Ectodermal cell (in vitro differentiated cells): ENCODE measurements around the gene CUEDC1.

Source experiments
- H3K27ac ChIP-seq: 2 replicates; pipeline ENCODE4 v1.7.0; 2013; ENCODE audit warnings: mild to moderate bottlenecking, low read depth, low read length; ENCODE audit not compliant: insufficient read depth, poor library complexity, severe bottlenecking
- H3K27me3 ChIP-seq: 2 replicates; pipeline ENCODE4 v1.7.0; 2013; ENCODE audit warnings: mild to moderate bottlenecking, low read length; ENCODE audit not compliant: insufficient read depth, control insufficient read depth, poor library complexity, severe bottlenecking
- H3K36me3 ChIP-seq: one replicate; pipeline ENCODE4 v1.7.0; 2013; ENCODE audit warnings: low read length; ENCODE audit not compliant: control insufficient read depth, insufficient read depth
- H3K4me1 ChIP-seq: one replicate; pipeline ENCODE4 v1.7.0; 2013; ENCODE audit warnings: low read length; ENCODE audit not compliant: control insufficient read depth, insufficient read depth
- H3K4me3 ChIP-seq: 2 replicates; pipeline ENCODE4 v1.7.0; 2013; ENCODE audit warnings: low read depth, low read length, control low read depth; ENCODE audit not compliant: insufficient read depth
- H3K9me3 ChIP-seq: 2 replicates; pipeline ENCODE4 v1.7.0; 2013; ENCODE audit warnings: mild to moderate bottlenecking, low read length, moderate library complexity; ENCODE audit not compliant: control insufficient read depth
- WGBS, 2 experiments: methylation state at CpG; one replicate each; pipeline ENCODE4 v1.1.7; 2013; ENCODE audit warnings: missing lambda C conversion rate in 2 of 2; 5-methylcytosine and 5-hydroxymethylcytosine counted together

CUEDC1 gene

GRCh38 chr17:57868007-57868909, 87.0 kb downstream of the CUEDC1 start:
- no peaks in the 10 kb centered on the region for H3K36me3 ChIP-seq
- H3K4me1 ChIP-seq = peaks cover 30% of the 10 kb centered on the region

GRCh38 chr17:57867126-57867525, 88.1 kb downstream of the CUEDC1 start:
- WGBS, 2 experiments = 95 to 96% methylated on average over 10 of the region's 10 CpGs
- Histone ChIP-seq H3K27ac (no peak overlapping the region), H3K9me3 (no peaks in the 10 kb centered on the region), H3K4me3 (no peak overlapping the region), H3K27me3 (peaks cover 16% of the 10 kb centered on the region), H3K4me1 (peaks cover 41% of the 10 kb centered on the region), H3K36me3 (no peaks in the 10 kb centered on the region)

More at GRCh38 chr17:57868007-57868909, 87.0 kb downstream of the CUEDC1 start:
- WGBS, 2 experiments = 45 to 46% methylated on average over 23 of the region's 23 CpGs
- Histone ChIP-seq H3K27me3 (peaks cover 5% of the 10 kb centered on the region), H3K4me3 (no peak overlapping the region), H3K27ac (no peak overlapping the region), H3K9me3 (no peaks in the 10 kb centered on the region)

GRCh38 chr17:57866723-57867122, 88.5 kb downstream of the CUEDC1 start:
- Histone ChIP-seq H3K4me3 (no peak overlapping the region), H3K9me3 (no peaks in the 10 kb centered on the region), H3K27ac (no peak overlapping the region), H3K4me1 (peaks cover 44% of the 10 kb centered on the region), H3K27me3 (peaks cover 20% of the 10 kb centered on the region), H3K36me3 (no peaks in the 10 kb centered on the region)
- WGBS, 2 experiments = 87 to 95% methylated on average over 5 of the region's 5 CpGs

GRCh38 chr17:57866319-57866718, 88.9 kb downstream of the CUEDC1 start:
- peaks cover 47% of the 10 kb centered on the region for H3K4me1 ChIP-seq
- no peaks in the 10 kb centered on the region for H3K36me3 ChIP-seq
- 93 to 95% methylated on average over 10 of the region's 10 CpGs for WGBS, 2 experiments
- H3K9me3 ChIP-seq = no peaks in the 10 kb centered on the region
- no peak overlapping the region for H3K4me3 ChIP-seq
- H3K27ac ChIP-seq = no peak overlapping the region
- peaks cover 24% of the 10 kb centered on the region for H3K27me3 ChIP-seq

GRCh38 chr17:57864273-57864672, 90.9 kb downstream of the CUEDC1 start:
- 84 to 86% methylated on average over 8 of the region's 8 CpGs for WGBS, 2 experiments
- H3K9me3 ChIP-seq = no peaks in the 10 kb centered on the region
- peaks cover 43% of the 10 kb centered on the region for H3K4me1 ChIP-seq
- no peak overlapping the region for H3K27ac ChIP-seq
- H3K4me3 ChIP-seq = no peak overlapping the region
- H3K36me3 ChIP-seq = no peaks in the 10 kb centered on the region
- H3K27me3 ChIP-seq = peaks cover 44% of the 10 kb centered on the region

- peaks cover 30% of the 10 kb centered on the region for H3K4me1 ChIP-seq
- no peaks in the 10 kb centered on the region for H3K36me3 ChIP-seq
- no peak overlapping the region for H3K27ac ChIP-seq
- 54% methylated on average over 16 of the region's 16 CpGs for WGBS, 2 experiments
- H3K9me3 ChIP-seq = no peaks in the 10 kb centered on the region
- no peak overlapping the region for H3K4me3 ChIP-seq
- H3K27me3 ChIP-seq = peaks cover 55% of the 10 kb centered on the region
These were observed 92.2 kb downstream of the CUEDC1 start for GRCh38 chr17:57862694-57863667.

GRCh38 chr17:57861790-57862693, 93.2 kb downstream of the CUEDC1 start:
- Histone ChIP-seq H3K9me3 (no peaks in the 10 kb centered on the region), H3K4me3 (peak overlapping the region; percentile 36), H3K4me1 (peaks cover 28% of the 10 kb centered on the region), H3K27ac (no peak overlapping the region), H3K27me3 (peaks cover 55% of the 10 kb centered on the region), H3K36me3 (no peaks in the 10 kb centered on the region)
- 10 to 12% methylated on average over 58 of the region's 58 CpGs for WGBS, 2 experiments

GRCh38 chr17:57861000-57861789, 94.0 kb downstream of the CUEDC1 start:
- H3K4me3 ChIP-seq = peak overlapping the region; percentile 36
- peaks cover 28% of the 10 kb centered on the region for H3K4me1 ChIP-seq
- WGBS, 2 experiments = 4 to 5% methylated on average over 34 of the region's 34 CpGs
- H3K9me3 ChIP-seq = no peaks in the 10 kb centered on the region
- H3K27ac ChIP-seq = no peak overlapping the region
- peaks cover 55% of the 10 kb centered on the region for H3K27me3 ChIP-seq
- H3K36me3 ChIP-seq = no peaks in the 10 kb centered on the region

- no peaks in the 10 kb centered on the region for H3K9me3 ChIP-seq
- peaks cover 55% of the 10 kb centered on the region for H3K27me3 ChIP-seq
- 85 to 86% methylated on average over 6 of the region's 6 CpGs for WGBS, 2 experiments
- no peak overlapping the region for H3K4me3 ChIP-seq
- H3K36me3 ChIP-seq = no peaks in the 10 kb centered on the region
- H3K4me1 ChIP-seq = peaks cover 28% of the 10 kb centered on the region
- no peak overlapping the region for H3K27ac ChIP-seq
These were observed 94.7 kb downstream of the CUEDC1 start for GRCh38 chr17:57860414-57860999.
